Measurements from ENCODE around the gene GPC1. TPM values are rescaled to one million over a fixed set of nuclear protein-coding genes. Genes with fewer than 3 reads are reported as not detected.

GPC1 gene
- polyA plus RNA-seq, 1 of the 3 experiments (the other 2 are of a cell fraction) = 65.5 TPM

GRCh38 chr2:240505910-240506309, 70.4 kb downstream of the GPC1 start:
- H3K27ac ChIP-seq (ENCODE audit: low read depth in 2 of 2, low read length in 1 of 2) = no peak overlapping the region
- 88% methylated on average over 9 of the region's 14 CpGs for WGBS (ENCODE audit: low lambda C conversion rate)

More at GRCh38 chr2:240505910-240506309, 70.4 kb downstream of the GPC1 start:
- Histone ChIP-seq H3K4me3 (ENCODE audit: low read depth in 2 of 2, low read length in 1 of 2) (no peak overlapping the region), H3K9me3 (no peaks in the 10 kb centered on the region), H3K9ac (no peak overlapping the region), H2AFZ (ENCODE audit: low read depth) (no peak overlapping the region), H3K9me2 (no peaks in the 10 kb centered on the region), H3K4me2 (no peak overlapping the region), H4K20me1 (ENCODE audit: insufficient read depth) (no peaks in the 10 kb centered on the region), H3K36me3 (replicated peaks in 1 of 2; ENCODE audit: control insufficient read depth in 1 of 2, insufficient read depth in 2 of 2, low read length in 1 of 2) (no peaks in the 10 kb centered on the region), H3K79me2 (ENCODE audit: insufficient read depth) (no peaks in the 10 kb centered on the region), H3K27me3 (ENCODE audit: insufficient read depth) (no peaks in the 10 kb centered on the region), H3F3A (replicated peaks; ENCODE audit: insufficient read depth) (no peaks in the 10 kb centered on the region), H3K4me1 (ENCODE audit: control insufficient read depth in 1 of 2, insufficient read depth in 2 of 2, low read depth in 1 of 2, low read length in 1 of 2) (no peaks in the 10 kb centered on the region)
- CTCF ChIA-PET = interaction anchor here (1.2 kb wide), 2 partner anchors 9 to 46 kb away, joined by 3 to 5 read pairs; no protein-coding TSS in a partner anchor
- POLR2A ChIA-PET = no interaction called here
- peak; percentile 12 for DNase-seq
- TF ChIP-seq CHD2 (IDR thresholded peaks at IDR 0.05; ENCODE audit: low read length, partially characterized antibody) (no peak), JUND (IDR thresholded peaks at IDR 0.05) (no peak), TAF1 (IDR thresholded peaks at IDR 0.05; ENCODE audit: borderline replicate concordance, low read depth, low read length) (no peak), IRF3 (IDR thresholded peaks at IDR 0.05; ENCODE audit: low read depth, low read length) (no peak), FOXM1 (IDR thresholded peaks at IDR 0.05; ENCODE audit: low read depth) (no peak), POLR2AphosphoS5 (IDR thresholded peaks at IDR 0.05; ENCODE audit: low read depth, low read length) (no peak), CTCF (IDR thresholded peaks at IDR 0.05) (no peak), SIN3A (IDR thresholded peaks at IDR 0.05; ENCODE audit: borderline replicate concordance, low read depth, low read length) (no peak), ELF1 (IDR thresholded peaks at IDR 0.05) (no peak), ZBTB33 (IDR thresholded peaks at IDR 0.05; ENCODE audit: borderline replicate concordance, low read depth) (no peak), MAX (IDR thresholded peaks at IDR 0.05; ENCODE audit: low read depth) (no peak), GABPA (IDR thresholded peaks at IDR 0.05; ENCODE audit: low read depth) (no peak), YY1 (IDR thresholded peaks at IDR 0.05; ENCODE audit: low read depth) (no peak), GATA2 (CRISPR knock-in tag; IDR thresholded peaks at IDR 0.05) (no peak)

All from SK-N-SH (cell line).